Measurements from ENCODE around the gene ST3GAL6. TPM values are rescaled to one million over a fixed set of nuclear protein-coding genes. Genes with fewer than 3 reads are reported as not detected.

Gene ST3GAL6, protein sequence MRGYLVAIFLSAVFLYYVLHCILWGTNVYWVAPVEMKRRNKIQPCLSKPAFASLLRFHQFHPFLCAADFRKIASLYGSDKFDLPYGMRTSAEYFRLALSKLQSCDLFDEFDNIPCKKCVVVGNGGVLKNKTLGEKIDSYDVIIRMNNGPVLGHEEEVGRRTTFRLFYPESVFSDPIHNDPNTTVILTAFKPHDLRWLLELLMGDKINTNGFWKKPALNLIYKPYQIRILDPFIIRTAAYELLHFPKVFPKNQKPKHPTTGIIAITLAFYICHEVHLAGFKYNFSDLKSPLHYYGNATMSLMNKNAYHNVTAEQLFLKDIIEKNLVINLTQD
- total RNA-seq (10 to 100 TPM; 10.9 to 30.8 TPM), polyA plus RNA-seq (ENCODE audit: insufficient read length in 6 of 6) (10 to 100 TPM; 13.8 to 23.0 (median 18.8) TPM)
- long read RNA-seq, donor 1, partial matches to known transcripts, result 61 of 64 reads
- long read RNA-seq, donor 1, other reads (novel, unspliced or antisense), result 0 of 64 reads
- long read RNA-seq, donor 2, partial matches to known transcripts, result 84 of 87 reads
- long read RNA-seq, donor 2, other reads (novel, unspliced or antisense), result 0 of 87 reads
- long read RNA-seq, donor 3, partial matches to known transcripts, result 5 of 7 reads
- long read RNA-seq, donor 3, other reads (novel, unspliced or antisense), result 0 of 7 reads
- long read RNA-seq, donor 4, partial matches to known transcripts, result 1 of 11 reads
- long read RNA-seq, donor 4, other reads (novel, unspliced or antisense), result 7 of 11 reads
- long read RNA-seq, donor 5, partial matches to known transcripts, result 0 of 2 reads
- long read RNA-seq, donor 5, other reads (novel, unspliced or antisense), result 0 of 2 reads
- long read RNA-seq, donor 6, partial matches to known transcripts, result 6 of 7 reads
- long read RNA-seq, donor 6, other reads (novel, unspliced or antisense), result 0 of 7 reads
- long read RNA-seq, donor 7, result 0 reads
- long read RNA-seq, donor 8, partial matches to known transcripts, result 0 of 1 reads
- long read RNA-seq, donor 8, other reads (novel, unspliced or antisense), result 0 of 1 reads
- long read RNA-seq, donor 9, result 0 reads
- long read RNA-seq, donor 10, partial matches to known transcripts, result 8 of 13 reads
- long read RNA-seq, donor 10, other reads (novel, unspliced or antisense), result 4 of 13 reads
- long read RNA-seq, donor 11, result 0 reads
- long read RNA-seq, donor 12, result 0 reads

DNA sequence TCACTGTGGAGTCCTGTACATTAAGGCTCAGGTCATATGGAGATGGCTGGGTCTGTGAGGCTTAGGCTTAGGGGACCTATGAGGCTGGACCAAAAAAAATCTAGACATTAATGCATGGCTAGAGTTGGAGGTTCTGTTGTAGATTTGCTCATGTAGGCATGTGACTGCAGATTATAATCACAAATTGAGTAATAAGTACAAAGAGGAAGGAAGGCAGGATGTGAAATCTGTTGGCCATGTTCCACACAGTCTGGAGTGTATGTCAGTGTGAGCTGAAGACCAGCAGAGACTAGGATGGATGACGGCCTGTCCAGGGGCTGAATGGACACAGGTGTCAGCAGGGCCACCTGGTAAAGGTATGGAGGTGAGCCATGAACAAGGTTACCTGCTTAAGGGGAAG is at the start of gene ST3GAL6:
TSS of gene ST3GAL6 (plus strand) at position 265 of the 400 bp plus-strand sequence. CDS start 5,101 bp downstream, outside the sequence.
- Histone ChIP-seq H3K9me3 (no peaks in the 10 kb centered on the region), H3K27ac (peak within 1 kb of the TSS; percentile 54 to 88), H3K27me3 (no peaks in the 10 kb centered on the region), H3K36me3 (no peaks in the 10 kb centered on the region), H3K4me1 (peaks cover 7 to 60% of the 10 kb centered on the region in 2 donors), H3K4me3 (peak within 1 kb of the TSS in 1 of 2 donors; percentile 47)
- TF ChIP-seq, protein P1, sequence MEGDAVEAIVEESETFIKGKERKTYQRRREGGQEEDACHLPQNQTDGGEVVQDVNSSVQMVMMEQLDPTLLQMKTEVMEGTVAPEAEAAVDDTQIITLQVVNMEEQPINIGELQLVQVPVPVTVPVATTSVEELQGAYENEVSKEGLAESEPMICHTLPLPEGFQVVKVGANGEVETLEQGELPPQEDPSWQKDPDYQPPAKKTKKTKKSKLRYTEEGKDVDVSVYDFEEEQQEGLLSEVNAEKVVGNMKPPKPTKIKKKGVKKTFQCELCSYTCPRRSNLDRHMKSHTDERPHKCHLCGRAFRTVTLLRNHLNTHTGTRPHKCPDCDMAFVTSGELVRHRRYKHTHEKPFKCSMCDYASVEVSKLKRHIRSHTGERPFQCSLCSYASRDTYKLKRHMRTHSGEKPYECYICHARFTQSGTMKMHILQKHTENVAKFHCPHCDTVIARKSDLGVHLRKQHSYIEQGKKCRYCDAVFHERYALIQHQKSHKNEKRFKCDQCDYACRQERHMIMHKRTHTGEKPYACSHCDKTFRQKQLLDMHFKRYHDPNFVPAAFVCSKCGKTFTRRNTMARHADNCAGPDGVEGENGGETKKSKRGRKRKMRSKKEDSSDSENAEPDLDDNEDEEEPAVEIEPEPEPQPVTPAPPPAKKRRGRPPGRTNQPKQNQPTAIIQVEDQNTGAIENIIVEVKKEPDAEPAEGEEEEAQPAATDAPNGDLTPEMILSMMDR (IDR thresholded peaks at IDR 0.05), result no peak
- intact Hi-C loops (cut with DNase I), result no loop called here
- ATAC-seq (peak; percentile 64), DNase-seq (peak in 3 of 4 donors; percentile 36 to 51 (median 43))

DNA sequence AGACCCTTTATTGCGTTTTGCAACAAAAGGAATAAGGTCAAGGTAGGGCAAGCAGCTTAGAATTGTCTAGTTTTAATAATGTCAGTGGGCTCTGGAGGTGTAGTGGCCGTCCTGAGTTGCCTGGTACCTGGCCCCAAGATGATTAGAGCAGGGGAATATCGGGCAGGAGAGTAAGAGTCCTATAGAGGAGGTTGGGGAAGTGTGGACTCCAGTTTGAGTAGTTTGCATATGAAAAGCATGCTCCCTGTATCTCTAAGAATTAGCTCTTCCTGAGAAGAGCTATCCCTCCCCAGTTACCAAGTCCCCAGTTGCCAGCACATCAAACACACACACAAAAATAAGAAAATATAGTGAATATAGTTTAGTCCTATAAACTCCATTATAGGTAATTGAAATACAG is 49.2 kb upstream of the ST3GAL6 start:
- H3K27me3 ChIP-seq, result no peaks in the 10 kb centered on the region
- no peak overlapping the region for H3K4me3 ChIP-seq
- H3K9me3 ChIP-seq, result no peaks in the 10 kb centered on the region
- no peaks in the 10 kb centered on the region for H3K36me3 ChIP-seq
- H3K27ac ChIP-seq, result no peak overlapping the region
- TF ChIP-seq, protein P1 (IDR thresholded peaks at IDR 0.05), result no peak
- no peak for DNase-seq
- intact Hi-C loops (cut with DNase I), result no loop called here
- no peak for ATAC-seq
- H3K4me1 ChIP-seq, result no peaks in the 10 kb centered on the region

DNA sequence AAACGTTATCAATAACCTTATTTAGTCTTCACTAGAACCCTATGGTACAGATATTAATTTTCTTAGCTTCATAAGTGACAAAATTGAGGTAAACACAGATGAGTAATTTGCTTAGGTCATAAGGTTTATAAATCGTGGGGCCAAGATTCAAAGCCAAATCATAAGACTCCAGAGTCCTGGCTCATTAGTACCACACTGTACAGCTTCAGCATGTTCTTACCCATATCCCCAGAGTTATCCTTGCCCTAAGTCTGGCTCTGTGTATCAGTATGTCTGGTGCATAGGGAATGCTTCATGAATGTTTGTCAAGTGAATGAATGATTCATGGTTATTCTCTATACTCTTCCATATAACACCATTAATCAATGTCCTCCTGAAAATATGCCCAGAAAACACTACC is 45.6 kb upstream of the ST3GAL6 start:
- intact Hi-C loops (cut with DNase I), result no loop called here
- Histone ChIP-seq H3K4me3 (no peak overlapping the region), H3K9me3 (no peaks in the 10 kb centered on the region), H3K27ac (no peak overlapping the region), H3K4me1 (no peaks in the 10 kb centered on the region), H3K36me3 (no peaks in the 10 kb centered on the region), H3K27me3 (no peaks in the 10 kb centered on the region)
- TF ChIP-seq, protein P1 (IDR thresholded peaks at IDR 0.05), result no peak
- DNase-seq (no peak), ATAC-seq (no peak)

DNA sequence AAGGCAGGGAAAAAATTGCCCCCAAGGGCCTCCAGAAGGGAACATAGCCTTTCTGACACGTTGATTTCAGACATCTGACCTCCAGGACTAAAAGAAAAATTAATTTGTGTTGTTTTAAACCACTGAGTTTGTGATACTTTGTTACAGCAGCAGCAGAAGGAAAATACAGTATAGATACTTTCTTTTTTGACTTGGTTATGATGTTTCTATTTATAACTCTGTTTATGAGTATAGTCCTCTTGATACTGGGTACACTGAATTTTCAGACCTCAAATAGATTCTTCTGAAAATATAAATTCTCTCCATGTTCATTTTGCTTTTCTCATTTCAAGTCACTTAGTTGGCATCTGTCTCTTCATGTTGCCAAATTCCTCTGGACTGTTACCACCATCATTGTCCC is 44.4 kb upstream of the ST3GAL6 start:
- TF ChIP-seq, protein P1 (IDR thresholded peaks at IDR 0.05), result no peak
- DNase-seq, result no peak

More for the DNA sequence above, 44.4 kb upstream of the ST3GAL6 start:
- H3K9me3 ChIP-seq, result no peaks in the 10 kb centered on the region
- H3K27me3 ChIP-seq, result no peaks in the 10 kb centered on the region
- no peak overlapping the region for H3K4me3 ChIP-seq
- H3K36me3 ChIP-seq, result no peaks in the 10 kb centered on the region
- H3K27ac ChIP-seq, result no peak overlapping the region
- no peaks in the 10 kb centered on the region for H3K4me1 ChIP-seq
- intact Hi-C loops (cut with DNase I), result no loop called here
- no peak for ATAC-seq

All from left lung (tissue), 14 donors.